NCI-H226 (cell line): ENCODE measurements around the gene FOLR3.
"Not testable (repeated sequence)": the region's sequence is repeated elsewhere in the genome, so short reads cannot be mapped to it uniquely, and the experiment has no call there.

Source experiments
- DNase-seq: peaks from one replicate; pipeline ENCODE4 v3.0.0-alpha.2; 2015

Gene FOLR3

GRCh38 chr11:72169046-72169555 lies 33.6 kb downstream of the FOLR3 start:
- not testable (repeated sequence) for DNase-seq

DNA sequence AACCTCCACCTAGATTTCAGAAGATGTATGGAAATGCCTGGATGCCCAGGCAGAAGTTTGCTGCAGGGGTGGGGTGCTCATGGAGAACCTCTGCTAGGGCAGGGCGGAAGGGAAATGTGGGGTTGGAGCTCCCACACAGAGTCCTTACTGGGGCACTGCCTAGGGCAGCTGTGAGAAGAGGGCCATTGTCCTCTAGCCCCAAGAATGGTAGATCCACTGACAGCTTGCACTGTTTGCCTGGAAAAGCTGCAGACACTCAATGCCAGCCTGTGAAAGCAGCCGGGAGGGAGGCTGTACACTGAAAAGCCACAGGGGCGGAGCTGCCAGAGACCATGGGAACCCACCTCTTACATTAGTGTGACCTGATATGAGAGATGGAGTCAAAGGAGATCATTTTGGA lies 34.2 kb downstream of the FOLR3 start:
- not testable (repeated sequence) for DNase-seq

DNA sequence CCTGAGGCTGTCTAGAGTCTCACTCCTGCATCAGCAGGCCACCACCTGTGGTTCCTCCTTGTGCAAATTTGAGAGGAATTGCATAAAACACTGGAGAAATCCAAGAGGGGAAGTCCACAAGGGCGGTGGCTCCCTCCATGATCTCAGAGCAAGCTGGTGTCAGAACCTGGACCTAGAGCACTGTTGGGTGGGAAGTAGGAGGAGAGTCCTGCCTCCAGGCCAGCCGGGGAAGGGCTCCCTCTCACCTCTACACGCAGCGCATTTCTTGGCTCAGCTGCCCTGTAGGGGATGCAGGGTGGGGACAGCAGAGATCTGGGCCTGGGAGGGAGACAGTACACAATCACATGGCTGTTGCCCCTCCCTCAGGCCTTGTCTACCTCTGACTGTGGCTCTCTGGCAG lies 36.5 kb downstream of the FOLR3 start:
- DNase-seq = not testable (repeated sequence)

DNA sequence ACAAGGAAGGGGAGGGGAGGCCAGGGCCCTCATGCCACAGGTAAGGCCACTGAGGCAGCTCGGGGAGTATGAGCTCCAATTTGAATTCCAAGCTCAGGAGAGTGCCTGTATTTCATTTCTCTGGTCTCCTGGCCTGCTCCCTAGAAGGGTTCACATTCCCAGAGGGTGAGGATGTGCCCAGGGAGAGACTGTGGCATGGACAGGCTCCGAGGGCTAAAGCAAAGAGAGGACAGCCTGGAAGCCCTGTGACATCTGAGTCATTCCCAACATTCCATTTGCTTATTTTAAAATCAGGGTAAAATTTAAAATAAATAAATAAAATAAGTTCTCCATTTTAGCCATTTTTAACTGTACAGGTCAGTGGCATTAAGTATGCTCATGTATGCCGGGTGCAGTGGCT lies 37.8 kb downstream of the FOLR3 start:
- no peak for DNase-seq

DNA sequence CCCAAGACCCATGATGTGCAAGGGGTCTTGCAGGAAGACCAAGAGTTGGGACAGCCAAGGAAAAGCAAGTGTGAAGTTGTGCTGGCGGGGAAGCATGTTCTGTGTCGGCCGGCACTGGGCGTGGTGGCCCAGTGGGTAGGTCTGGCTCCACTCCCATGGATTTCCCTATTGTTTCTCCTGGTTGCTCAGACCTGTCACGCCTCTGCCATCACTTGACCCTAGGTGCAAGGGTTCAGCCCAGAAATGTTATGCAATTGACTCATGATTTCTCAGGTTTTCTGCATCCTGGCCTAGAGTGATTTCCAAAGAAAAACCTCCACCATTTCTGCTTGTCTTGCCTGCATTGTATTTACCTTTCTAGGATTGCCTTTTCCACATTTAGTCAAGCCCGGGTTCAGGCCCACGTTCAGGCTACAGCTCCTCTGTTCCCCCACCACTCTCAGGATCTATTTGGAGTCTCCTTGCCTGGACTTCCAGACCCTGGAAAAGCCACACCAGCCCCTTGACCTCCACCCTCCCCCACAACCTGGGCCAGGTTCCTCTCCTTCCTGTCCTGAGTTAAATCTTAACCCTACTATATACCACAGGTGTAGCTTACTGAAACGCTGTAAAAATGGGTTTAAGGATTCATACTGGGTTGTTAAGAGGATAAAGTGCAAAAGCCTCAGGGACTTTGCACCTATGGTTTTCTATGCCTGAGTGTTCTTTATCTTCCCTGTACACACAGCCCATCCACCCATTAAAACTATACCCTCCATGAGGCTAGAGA lies 39.0 kb downstream of the FOLR3 start:
- DNase-seq = no peak

GRCh38 chr11:72177656-72178055 lies 42.1 kb downstream of the FOLR3 start:
- DNase-seq = no peak

DNA sequence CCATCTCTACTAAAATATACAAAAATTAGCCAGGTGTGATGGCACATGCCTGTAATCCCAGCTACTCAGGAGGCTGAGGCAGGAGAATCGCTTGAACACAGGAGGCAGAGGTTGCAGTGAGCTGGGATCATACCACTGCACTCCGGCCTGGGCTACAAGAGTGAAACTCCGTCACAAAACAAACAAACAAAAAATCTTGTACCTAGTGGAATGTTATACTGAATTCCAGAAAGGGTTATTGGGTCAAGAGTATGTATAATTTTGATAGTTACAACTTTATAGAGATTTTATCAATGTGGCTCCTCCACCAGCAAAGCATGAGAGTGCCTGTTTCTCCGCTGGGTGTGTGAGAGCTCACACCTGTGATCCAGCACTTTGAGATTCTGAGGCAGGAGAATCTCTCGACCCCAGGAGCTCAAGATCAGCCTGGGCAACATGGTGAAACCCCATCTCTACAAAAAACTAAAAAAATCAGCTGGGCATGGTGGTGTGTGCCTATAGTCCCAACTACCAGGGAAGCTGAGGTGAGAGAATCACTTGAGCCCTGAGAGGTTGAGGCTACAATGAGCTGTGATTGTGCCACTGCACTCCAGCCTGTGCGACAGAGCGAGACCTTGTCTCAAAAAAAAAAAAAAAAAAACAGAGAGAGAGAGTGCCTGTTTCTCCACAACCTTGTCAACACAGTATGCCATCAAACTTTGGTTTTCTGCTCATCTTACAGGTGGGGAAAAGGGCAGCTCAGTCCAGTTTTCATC lies 43.7 kb downstream of the FOLR3 start:
- DNase-seq = no peak

DNA sequence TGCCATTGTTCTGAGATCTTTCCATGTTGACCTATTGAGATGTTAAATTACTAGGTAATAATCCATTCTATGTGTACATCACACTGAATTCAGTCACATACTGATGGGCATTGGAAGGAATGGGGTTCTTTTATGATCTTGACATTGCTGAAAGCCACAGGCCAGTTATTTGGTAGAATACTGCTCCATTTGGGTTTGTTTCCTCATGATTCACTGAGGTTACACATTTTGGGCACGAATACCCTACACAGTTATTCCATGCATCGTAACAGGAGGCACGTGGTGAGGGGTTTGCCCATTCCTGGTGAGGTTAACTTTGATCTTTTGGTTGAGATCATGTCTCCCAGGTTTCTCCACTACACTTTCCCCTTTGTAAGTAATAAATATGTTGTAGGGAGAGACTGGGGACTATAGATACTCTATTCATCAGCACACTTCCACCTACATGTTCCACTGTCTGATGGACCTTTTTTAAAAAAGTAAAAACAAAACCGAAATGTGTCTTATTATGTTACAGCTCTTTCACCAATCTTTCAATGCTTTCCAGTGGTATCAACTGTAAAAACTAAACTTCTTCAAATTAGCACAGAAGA lies 44.4 kb downstream of the FOLR3 start:
- no peak for DNase-seq

- not testable (repeated sequence) for DNase-seq
Observed at GRCh38 chr11:72180892-72181552, 45.5 kb downstream of the FOLR3 start.

DNA sequence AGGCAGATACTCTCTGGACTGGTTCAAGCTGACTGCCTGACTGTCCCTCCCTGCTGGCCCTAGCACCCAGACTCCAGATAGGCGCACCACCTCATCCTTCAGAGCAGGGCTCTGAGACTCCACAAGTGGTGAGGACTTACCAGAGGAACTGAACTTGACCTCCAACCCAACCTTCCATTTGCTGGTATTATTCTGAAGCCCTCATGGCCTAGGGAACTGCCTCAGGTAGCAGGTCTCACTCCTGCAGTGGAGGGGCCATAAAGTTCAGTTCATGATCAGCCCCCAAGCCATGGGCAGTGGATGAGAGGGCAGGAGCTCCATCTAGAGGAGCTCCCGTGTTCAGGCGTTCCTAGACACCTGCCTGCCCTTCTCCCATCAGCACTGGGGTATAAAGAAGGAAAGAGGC lies 46.0 kb downstream of the FOLR3 start:
- not testable (repeated sequence) for DNase-seq

DNA sequence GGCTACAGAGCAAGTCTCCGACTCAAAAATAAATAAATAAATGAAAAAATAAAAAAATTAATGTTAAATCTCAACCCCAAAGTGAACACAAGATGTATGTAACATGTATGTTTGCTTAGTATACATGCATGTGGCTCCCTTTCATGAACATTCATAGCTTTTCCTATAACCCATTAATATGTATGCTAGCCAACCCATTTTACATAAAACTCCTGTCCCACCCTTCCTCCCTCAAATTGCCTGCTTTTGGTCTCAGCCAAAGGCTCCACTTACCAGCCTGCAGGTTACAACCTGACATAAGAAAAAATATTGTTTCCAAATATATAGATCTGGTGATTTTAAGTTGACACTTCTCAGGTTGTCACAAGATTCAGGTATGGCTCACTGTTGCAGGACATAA lies 52.7 kb downstream of the FOLR3 start:
- no peak for DNase-seq
